HL-60 (cell line): ENCODE data around the gene DOK5.

Experiments used
- CTCF ChIP-seq: IDR thresholded peaks from one replicate; pipeline ENCODE4 v1.5.1; 2011; ENCODE audit warnings: low read length, control low read depth, inconsistent platforms; ENCODE audit not compliant: insufficient read depth
- GABPA ChIP-seq: IDR thresholded peaks from 2 replicates; pipeline ENCODE4 v1.6.1; 2012; ENCODE audit warnings: low read depth
- POLR2AphosphoS5 ChIP-seq: IDR thresholded peaks from 2 replicates; pipeline ENCODE4 v1.6.1; 2012; ENCODE audit warnings: low read depth
- SPI1 ChIP-seq: IDR thresholded peaks from 2 replicates; pipeline ENCODE4 v1.6.1; 2012; ENCODE audit warnings: low read depth, mild to moderate bottlenecking, borderline replicate concordance
- TF ChIP-seq, protein P1 (sequence below): IDR thresholded peaks from 2 replicates; pipeline ENCODE4 v1.6.1; 2012; ENCODE audit warnings: low read depth; ENCODE audit not compliant: insufficient replicate concordance

DNA sequence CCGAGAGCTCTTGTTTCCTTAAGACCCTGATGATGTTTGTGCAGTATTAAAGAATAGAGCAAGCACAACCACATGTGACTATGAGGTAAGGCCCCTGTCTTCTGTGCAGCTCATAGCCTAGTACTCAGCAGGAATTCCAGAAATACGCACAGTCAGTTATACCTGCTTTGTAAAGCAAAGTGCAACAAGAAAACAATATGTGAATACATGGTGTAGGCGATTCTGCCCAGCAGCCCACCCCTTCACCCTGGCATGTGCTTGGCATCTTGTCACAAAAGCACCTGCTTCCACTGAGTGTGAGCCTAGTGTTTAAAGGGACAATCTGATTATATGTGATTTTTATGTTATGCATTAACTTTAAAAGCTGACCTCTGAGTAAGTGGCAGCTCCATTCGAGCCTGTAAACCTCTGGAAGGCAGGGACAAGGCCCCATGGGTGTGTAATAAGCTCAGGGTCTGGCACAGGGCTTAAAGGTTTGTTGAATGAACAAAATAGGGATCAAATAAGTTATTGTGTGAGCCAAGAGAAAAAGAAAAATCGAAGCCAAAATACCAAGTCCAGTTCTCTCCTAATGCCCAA, 148.7 kb downstream of the DOK5 start:
- TF ChIP-seq CTCF (no peak), POLR2AphosphoS5 (no peak), GABPA (no peak), SPI1 (no peak)
- TF ChIP-seq, protein P1, sequence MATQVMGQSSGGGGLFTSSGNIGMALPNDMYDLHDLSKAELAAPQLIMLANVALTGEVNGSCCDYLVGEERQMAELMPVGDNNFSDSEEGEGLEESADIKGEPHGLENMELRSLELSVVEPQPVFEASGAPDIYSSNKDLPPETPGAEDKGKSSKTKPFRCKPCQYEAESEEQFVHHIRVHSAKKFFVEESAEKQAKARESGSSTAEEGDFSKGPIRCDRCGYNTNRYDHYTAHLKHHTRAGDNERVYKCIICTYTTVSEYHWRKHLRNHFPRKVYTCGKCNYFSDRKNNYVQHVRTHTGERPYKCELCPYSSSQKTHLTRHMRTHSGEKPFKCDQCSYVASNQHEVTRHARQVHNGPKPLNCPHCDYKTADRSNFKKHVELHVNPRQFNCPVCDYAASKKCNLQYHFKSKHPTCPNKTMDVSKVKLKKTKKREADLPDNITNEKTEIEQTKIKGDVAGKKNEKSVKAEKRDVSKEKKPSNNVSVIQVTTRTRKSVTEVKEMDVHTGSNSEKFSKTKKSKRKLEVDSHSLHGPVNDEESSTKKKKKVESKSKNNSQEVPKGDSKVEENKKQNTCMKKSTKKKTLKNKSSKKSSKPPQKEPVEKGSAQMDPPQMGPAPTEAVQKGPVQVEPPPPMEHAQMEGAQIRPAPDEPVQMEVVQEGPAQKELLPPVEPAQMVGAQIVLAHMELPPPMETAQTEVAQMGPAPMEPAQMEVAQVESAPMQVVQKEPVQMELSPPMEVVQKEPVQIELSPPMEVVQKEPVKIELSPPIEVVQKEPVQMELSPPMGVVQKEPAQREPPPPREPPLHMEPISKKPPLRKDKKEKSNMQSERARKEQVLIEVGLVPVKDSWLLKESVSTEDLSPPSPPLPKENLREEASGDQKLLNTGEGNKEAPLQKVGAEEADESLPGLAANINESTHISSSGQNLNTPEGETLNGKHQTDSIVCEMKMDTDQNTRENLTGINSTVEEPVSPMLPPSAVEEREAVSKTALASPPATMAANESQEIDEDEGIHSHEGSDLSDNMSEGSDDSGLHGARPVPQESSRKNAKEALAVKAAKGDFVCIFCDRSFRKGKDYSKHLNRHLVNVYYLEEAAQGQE: no peak
